Muscle layer of duodenum (tissue), 2 donors: ENCODE measurements around the gene PRKCQ.

ENCODE experiments used
- H3K27ac ChIP-seq: one replicate; pipeline ENCODE4 v1.7.0; 2013; ENCODE audit warnings: mild to moderate bottlenecking, low read length
- H3K27me3 ChIP-seq: one replicate; pipeline ENCODE4 v1.7.0; 2013; ENCODE audit warnings: low read depth, mild to moderate bottlenecking, control low read depth, low read length
- H3K36me3 ChIP-seq, 2 donors: one replicate each; pipeline ENCODE4 v1.7.0; 2013; ENCODE audit warnings: low read length in 2 of 2, control low read depth in 1 of 2, mild to moderate bottlenecking in 1 of 2; ENCODE audit not compliant: insufficient read depth in 2 of 2, control insufficient read depth in 1 of 2
- H3K4me1 ChIP-seq, 2 donors: one replicate each; pipeline ENCODE4 v1.7.0; 2013; ENCODE audit warnings: low read length in 2 of 2, mild to moderate bottlenecking in 2 of 2, control low read depth in 1 of 2, moderate library complexity in 1 of 2; ENCODE audit not compliant: insufficient read depth in 2 of 2, control insufficient read depth in 1 of 2
- H3K4me3 ChIP-seq, 2 donors: one replicate each; pipeline ENCODE4 v1.7.0; 2013; ENCODE audit warnings: low read length in 2 of 2, low read depth in 1 of 2, mild to moderate bottlenecking in 1 of 2
- H3K9me3 ChIP-seq, 2 donors: one replicate each; pipeline ENCODE4 v1.7.0; 2013; ENCODE audit warnings: low read length in 2 of 2, control low read depth in 1 of 2, mild to moderate bottlenecking in 1 of 2; ENCODE audit not compliant: control insufficient read depth in 1 of 2
- donor health status: healthy.

The PRKCQ gene

DNA sequence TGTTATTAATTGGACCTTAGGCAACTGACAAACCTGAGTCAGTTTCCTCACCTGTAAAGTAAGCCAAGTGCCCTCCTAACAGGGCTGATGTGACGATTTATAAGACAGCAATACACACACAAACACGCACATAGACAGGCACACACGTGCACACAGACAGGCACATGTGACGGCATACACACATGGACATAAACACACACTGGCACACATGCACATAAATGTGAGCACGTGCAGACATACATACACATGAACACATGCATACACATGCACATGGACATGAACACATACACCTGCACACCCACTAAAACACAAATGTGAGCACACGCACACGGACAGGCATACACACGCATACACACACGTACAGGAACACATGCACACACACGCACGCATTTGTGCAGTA lies 148.9 kb downstream of the PRKCQ start:
- Histone ChIP-seq H3K27me3 (no peaks in the 10 kb centered on the region), H3K9me3 (no peaks in the 10 kb centered on the region), H3K4me3 (no peak overlapping the region), H3K36me3 (no peaks in the 10 kb centered on the region), H3K4me1 (no peaks in the 10 kb centered on the region), H3K27ac (no peak overlapping the region)

DNA sequence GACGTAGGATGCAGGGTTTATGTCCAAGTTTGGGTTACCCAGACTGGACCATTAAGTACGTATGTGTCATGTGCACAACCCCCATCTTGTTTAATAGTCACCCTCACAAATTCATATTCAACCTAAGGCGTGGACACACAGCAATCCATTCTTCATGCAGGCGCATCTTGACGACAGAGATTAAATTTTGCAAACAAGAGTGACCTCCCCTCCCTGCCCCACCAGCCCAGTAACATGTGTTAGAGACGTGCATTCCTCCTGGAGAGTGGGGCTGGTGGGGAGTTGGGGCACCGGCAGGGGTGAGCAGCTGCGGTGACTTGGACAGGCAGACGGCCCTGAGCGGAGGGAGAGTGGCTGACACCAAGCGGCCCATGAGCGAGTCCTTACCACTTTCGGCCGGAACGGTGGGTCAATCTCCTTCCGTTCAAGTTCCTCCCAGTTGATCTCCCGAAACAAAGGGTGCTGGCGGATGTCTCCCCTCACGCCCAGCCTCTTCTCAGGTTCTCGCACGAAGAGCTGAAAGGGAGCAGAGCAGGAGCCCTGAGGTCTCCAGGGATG lies 149.6 kb downstream of the PRKCQ start:
- Histone ChIP-seq H3K9me3 (no peaks in the 10 kb centered on the region), H3K4me3 (no peak overlapping the region), H3K27ac (no peak overlapping the region), H3K27me3 (no peaks in the 10 kb centered on the region), H3K36me3 (no peaks in the 10 kb centered on the region), H3K4me1 (no peaks in the 10 kb centered on the region)

DNA sequence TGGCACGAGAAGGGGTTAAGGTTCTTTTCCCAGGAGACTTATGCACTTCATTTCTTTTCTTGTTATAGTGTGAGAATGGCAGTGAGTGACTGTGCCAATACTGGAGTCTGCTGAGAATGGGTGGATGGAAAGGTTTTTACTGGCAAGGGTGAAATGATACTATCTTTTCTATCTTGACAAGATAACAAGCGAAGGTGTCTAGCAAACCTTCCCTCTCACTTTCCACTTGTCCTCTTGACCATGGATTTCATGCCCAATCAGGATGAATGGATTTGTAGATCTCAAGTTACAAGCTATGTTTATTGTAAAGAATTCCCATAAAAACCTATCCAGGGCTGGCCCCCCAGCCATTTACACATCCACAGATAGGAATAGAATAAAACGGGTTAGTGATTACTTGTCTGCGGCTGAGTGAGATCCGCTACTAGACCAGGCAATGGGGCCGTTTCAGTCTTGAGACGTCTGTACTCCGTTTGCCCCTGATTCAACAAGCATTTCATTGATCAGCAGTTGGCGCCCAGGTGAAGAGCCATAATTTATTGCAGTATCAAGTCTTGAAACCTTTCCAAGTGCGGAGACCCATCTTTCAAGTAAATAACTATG lies 152.6 kb downstream of the PRKCQ start:
- H3K4me1 ChIP-seq = no peaks in the 10 kb centered on the region
- H3K27ac ChIP-seq = no peak overlapping the region
- no peaks in the 10 kb centered on the region for H3K27me3 ChIP-seq
- H3K4me3 ChIP-seq = no peak overlapping the region
- H3K36me3 ChIP-seq = no peaks in the 10 kb centered on the region
- no peaks in the 10 kb centered on the region for H3K9me3 ChIP-seq

DNA sequence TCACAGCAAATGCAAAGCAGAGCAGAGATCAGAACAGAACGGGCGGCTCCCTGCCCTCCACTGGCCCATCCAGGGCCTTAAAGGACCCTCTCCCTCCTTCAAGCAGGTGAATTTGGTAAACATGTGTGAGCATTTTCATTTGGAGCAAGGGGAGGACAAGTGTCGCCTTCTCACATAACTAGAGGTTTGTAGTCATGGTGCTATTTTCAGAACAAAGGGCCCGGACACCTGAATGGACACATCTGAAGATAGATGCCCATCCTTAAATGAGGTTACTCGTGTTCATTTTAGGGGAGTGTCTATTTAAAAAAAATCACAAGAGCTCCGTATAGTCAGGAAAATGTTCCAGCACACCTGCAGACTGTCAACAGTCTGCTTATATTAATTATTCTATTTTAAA lies 153.8 kb downstream of the PRKCQ start:
- Histone ChIP-seq H3K27me3 (no peaks in the 10 kb centered on the region), H3K4me3 (no peak overlapping the region), H3K9me3 (no peaks in the 10 kb centered on the region), H3K4me1 (no peaks in the 10 kb centered on the region), H3K27ac (no peak overlapping the region), H3K36me3 (no peaks in the 10 kb centered on the region)

DNA sequence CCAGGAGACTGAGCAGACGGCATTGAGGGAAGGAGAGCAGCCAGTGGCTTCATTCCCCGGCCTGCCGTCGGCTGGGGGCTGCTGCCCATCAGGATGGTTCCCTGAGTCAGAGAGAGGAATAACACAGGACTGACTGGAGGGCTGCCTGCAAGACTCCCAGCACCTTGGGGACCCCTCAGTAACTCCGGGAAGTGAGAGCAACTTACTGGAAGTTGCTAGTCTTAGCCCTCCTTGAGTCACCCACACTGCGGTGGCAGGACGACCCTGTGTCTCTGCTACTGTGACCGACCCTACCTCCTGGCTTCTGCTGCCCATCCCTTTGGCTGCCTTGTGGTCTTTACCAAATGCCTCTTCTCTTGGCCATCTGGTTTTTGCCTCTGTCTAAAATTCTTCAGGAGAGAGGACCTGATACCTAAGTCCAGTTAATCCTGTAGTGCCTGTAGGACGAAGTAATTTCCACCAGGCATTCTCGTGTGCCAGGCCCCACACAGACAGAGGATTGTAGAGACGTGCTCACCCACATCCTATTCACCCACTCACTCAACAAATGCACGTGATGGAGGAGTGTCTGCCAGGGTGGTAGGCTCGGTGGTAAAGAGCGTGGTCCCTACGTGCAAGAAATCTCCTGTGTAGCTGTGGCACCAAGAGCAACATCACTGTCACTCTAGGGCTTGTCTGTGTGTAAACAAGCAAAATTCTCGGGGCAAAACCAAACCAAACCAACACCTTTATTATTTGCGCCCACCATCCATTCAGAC lies 156.5 kb downstream of the PRKCQ start:
- no peak overlapping the region for H3K4me3 ChIP-seq
- H3K27me3 ChIP-seq = no peaks in the 10 kb centered on the region
- no peaks in the 10 kb centered on the region for H3K9me3 ChIP-seq
- no peak overlapping the region for H3K27ac ChIP-seq
- H3K4me1 ChIP-seq = no peaks in the 10 kb centered on the region
- no peaks in the 10 kb centered on the region for H3K36me3 ChIP-seq

DNA sequence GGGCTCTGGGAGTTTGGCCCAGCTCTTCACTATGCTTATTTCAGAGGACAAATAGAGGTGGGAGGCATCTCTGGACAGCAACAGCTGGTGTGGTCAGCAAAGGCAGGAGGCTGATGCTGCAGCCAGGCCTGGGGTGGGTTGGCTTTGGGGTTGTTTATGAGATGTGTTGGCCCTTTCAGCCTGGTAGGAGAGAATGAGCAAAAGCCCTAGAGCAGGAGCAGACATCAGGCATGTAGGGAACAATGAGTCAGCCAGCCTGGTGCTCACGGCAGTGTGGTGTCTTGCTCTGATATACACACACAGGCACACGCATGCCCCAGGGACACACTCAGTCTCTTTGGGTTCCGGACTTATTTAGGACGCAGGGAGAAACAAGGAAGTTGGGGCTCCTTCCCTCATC lies 157.1 kb downstream of the PRKCQ start:
- no peaks in the 10 kb centered on the region for H3K27me3 ChIP-seq
- H3K4me1 ChIP-seq = no peaks in the 10 kb centered on the region
- no peak overlapping the region for H3K4me3 ChIP-seq
- H3K27ac ChIP-seq = no peak overlapping the region
- H3K36me3 ChIP-seq = no peaks in the 10 kb centered on the region
- H3K9me3 ChIP-seq = no peaks in the 10 kb centered on the region

DNA sequence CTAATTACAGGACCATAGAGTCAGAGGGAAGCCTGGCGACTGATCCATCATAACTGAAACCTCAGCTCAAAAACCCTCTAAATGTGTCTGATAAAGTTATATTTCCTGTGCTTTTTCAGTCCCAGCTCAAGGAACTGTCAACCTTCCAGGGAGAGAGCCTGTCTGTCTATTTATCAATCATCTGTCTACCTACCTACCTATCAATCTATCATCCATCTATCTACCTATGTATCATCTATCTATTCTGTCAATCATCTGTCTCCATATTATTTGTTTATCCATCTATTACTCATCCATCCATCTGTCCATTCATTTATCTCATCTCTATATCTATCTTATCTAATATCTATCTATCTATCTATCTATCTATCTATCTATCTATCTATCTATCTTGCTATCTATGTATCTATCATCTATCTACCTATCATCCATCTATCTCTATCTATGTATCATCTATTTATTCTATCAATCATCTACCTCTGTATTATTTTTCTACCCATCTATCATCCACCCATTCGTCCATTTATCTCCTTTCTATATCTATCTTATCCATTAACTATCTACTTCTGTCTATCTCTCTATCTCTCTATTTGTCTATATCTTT lies 161.4 kb downstream of the PRKCQ start:
- no peak overlapping the region for H3K4me3 ChIP-seq
- no peaks in the 10 kb centered on the region for H3K36me3 ChIP-seq
- no peak overlapping the region for H3K27ac ChIP-seq
- no peaks in the 10 kb centered on the region for H3K9me3 ChIP-seq
- no peaks in the 10 kb centered on the region for H3K27me3 ChIP-seq
- no peaks in the 10 kb centered on the region for H3K4me1 ChIP-seq

DNA sequence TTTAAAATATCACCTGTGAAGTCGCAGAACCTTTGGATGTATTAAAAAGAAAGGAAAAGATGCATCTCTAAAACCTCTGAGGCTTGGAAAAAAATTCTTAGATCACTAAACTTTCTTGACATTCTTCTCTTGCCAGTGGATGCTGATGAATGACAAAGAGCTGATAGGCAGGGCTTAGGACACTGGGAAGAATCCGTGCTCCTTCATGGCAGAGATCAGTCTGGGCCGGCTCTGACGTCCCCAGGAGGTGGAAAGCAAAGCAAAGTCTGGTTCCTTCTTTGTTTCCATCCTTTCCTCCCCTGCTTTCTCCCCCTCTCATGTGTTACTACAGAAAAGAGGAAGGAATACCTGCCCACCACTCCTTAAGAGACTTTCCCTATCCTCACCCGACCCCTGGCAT lies 161.9 kb downstream of the PRKCQ start:
- no peaks in the 10 kb centered on the region for H3K36me3 ChIP-seq
- H3K27ac ChIP-seq = no peak overlapping the region
- H3K9me3 ChIP-seq = no peaks in the 10 kb centered on the region
- H3K4me1 ChIP-seq = no peaks in the 10 kb centered on the region
- no peaks in the 10 kb centered on the region for H3K27me3 ChIP-seq
- no peak overlapping the region for H3K4me3 ChIP-seq

DNA sequence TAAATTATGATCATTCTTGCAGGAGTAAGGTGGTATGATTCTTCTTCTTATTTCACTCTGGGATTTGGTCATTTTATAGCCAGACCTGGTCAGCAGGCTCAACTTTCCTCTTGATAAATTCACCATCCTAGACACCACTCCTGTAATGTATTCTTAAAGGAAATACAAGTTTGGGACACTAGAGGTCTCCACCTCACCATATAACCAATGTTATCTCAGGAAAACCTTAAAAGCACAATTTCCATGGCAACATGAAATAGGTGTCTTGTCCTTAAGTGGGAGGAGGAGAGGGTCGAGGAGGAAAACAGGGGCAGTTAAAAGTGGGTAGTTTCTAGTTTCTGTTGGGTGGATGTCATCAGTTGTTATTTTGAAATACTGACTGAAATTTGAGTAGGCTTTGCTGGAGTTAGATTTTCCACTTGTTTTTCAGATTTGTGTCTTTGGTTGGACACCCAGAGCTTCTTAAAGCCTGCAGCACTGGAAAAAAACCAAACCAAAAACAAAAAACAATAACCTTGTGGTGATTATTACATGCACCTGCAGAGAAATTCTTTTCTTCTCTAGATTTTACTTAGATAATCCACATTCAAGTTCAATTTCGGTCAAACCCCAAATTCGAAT lies 163.1 kb downstream of the PRKCQ start:
- no peaks in the 10 kb centered on the region for H3K9me3 ChIP-seq
- H3K36me3 ChIP-seq = no peaks in the 10 kb centered on the region
- no peaks in the 10 kb centered on the region for H3K27me3 ChIP-seq
- no peaks in the 10 kb centered on the region for H3K4me1 ChIP-seq
- H3K4me3 ChIP-seq = no peak overlapping the region
- no peak overlapping the region for H3K27ac ChIP-seq

DNA sequence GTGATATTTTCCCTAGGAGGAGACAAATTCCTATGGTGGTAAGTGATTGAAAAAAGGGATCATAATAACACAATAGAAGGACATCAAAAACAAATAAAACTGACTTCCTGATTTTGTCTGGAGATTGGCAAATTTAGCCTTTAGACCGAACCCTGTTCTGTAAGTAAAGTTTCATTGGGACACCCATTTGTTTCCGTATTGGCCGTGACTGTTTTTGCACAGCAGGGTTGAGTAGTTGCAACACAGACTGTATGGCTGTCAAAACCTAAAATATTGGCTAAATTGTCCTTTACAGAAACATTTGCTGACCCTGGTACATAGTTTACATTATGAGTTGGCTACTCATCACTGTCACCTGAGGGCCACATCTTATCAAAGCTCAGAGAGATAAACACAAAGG lies 168.6 kb downstream of the PRKCQ start:
- H3K36me3 ChIP-seq = no peaks in the 10 kb centered on the region
- H3K27me3 ChIP-seq = no peaks in the 10 kb centered on the region
- H3K9me3 ChIP-seq = no peaks in the 10 kb centered on the region
- no peak overlapping the region for H3K4me3 ChIP-seq
- peaks cover 0 to 7% of the 10 kb centered on the region in 2 donors for H3K4me1 ChIP-seq
- H3K27ac ChIP-seq = no peak overlapping the region

DNA sequence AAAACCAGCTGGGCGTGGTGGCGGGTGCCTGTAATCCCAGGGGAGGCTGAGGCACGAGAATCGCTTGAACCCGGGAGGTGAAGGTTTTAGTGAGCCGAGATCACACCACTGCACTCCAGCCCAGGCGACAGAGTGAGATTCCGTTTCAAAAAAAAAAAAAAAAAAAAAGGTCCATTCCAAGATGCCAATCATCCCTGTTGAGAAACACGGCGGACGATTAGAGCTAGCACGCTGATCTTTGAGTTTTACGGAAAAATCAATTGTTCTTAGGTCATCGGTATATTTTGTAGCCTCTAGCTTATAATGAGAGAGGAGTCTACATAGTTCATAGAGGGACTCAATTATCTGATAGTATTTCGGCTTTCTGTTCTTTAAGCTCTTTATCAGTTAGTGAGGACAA lies 169.2 kb downstream of the PRKCQ start:
- Histone ChIP-seq H3K27ac (no peak overlapping the region), H3K36me3 (no peaks in the 10 kb centered on the region), H3K4me1 (peaks cover 0 to 7% of the 10 kb centered on the region in 2 donors), H3K27me3 (no peaks in the 10 kb centered on the region), H3K9me3 (no peaks in the 10 kb centered on the region), H3K4me3 (no peak overlapping the region)
